Measurements from ENCODE around the gene BPIFA3.

The BPIFA3 gene

DNA sequence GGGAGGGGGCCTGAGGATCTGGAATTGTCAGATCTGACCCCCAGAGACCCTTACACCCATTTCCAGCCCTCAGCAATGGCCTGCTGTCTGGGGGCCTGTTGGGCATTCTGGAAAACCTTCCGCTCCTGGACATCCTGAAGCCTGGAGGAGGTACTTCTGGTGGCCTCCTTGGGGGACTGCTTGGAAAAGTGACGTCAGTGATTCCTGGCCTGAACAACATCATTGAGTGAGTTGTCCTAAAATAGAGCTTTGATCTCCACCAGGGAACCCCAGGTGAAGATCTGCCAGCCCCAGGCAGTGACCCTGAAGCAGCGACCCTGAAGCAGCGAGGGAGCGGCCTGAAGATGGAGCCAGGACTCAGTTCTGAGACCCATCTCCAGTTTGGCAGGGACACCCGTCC is 20.8 kb downstream of the BPIFA3 start:
- no peaks in the 10 kb centered on the region for H3K27me3 ChIP-seq (ENCODE audit: control insufficient read depth, insufficient read depth, low read length)
- DNase-seq (ENCODE audit: low read depth, low spot score) = no peak

DNA sequence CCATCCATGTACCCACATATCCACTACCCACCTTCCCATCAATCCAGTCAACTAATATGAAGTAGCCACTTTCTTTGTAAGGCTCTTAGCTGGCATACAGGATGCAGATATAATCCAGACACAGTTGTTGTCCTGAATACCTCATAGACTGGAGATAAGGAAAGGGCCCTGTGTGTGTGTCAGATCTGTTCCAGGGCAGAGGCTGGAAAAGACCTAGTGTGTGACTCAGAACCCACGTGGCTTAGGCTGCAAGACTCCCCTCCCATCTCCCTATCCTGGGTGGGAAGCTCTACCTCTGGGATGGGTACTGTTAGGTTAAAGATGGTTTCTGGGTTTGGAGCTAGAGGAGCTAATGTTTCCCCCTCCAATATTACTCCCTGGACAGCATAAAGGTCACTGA is 22.3 kb downstream of the BPIFA3 start:
- no peaks in the 10 kb centered on the region for H3K9me3 ChIP-seq (ENCODE audit: control insufficient read depth, insufficient read depth, low read length)
- H3K36me3 ChIP-seq (ENCODE audit: control insufficient read depth, insufficient read depth, low read length) = no peaks in the 10 kb centered on the region
- no peak overlapping the region for H3K4me3 ChIP-seq (ENCODE audit: low read length)
- H3K27me3 ChIP-seq (ENCODE audit: control insufficient read depth, insufficient read depth, low read length) = no peaks in the 10 kb centered on the region
- no peak overlapping the region for H3K27ac ChIP-seq (ENCODE audit: low read length)
- DNase-seq (ENCODE audit: low read depth, low spot score) = no peak
- no CpG with 5 or more reads among the region's 1 CpG for WGBS (ENCODE audit: insufficient coverage, insufficient read length)
- no peaks in the 10 kb centered on the region for H3K4me1 ChIP-seq (ENCODE audit: control insufficient read depth, insufficient read depth, low read length)

More for the DNA sequence above, 20.8 kb downstream of the BPIFA3 start:
- no peaks in the 10 kb centered on the region for H3K36me3 ChIP-seq (ENCODE audit: control insufficient read depth, insufficient read depth, low read length)
- WGBS (ENCODE audit: insufficient coverage, insufficient read length) = no CpG with 5 or more reads among the region's 6 CpGs
- H3K4me1 ChIP-seq (ENCODE audit: control insufficient read depth, insufficient read depth, low read length) = no peaks in the 10 kb centered on the region
- H3K4me3 ChIP-seq (ENCODE audit: low read length) = no peak overlapping the region
- H3K27ac ChIP-seq (ENCODE audit: low read length) = no peak overlapping the region
- no peaks in the 10 kb centered on the region for H3K9me3 ChIP-seq (ENCODE audit: control insufficient read depth, insufficient read depth, low read length)

- Histone ChIP-seq H3K36me3 (ENCODE audit: control insufficient read depth, insufficient read depth, low read length) (no peaks in the 10 kb centered on the region), H3K4me3 (ENCODE audit: low read length) (no peak overlapping the region), H3K27me3 (ENCODE audit: control insufficient read depth, insufficient read depth, low read length) (no peaks in the 10 kb centered on the region), H3K27ac (ENCODE audit: low read length) (no peak overlapping the region), H3K4me1 (ENCODE audit: control insufficient read depth, insufficient read depth, low read length) (no peaks in the 10 kb centered on the region), H3K9me3 (ENCODE audit: control insufficient read depth, insufficient read depth, low read length) (no peaks in the 10 kb centered on the region)
- no peak for DNase-seq (ENCODE audit: low read depth, low spot score)
- WGBS (ENCODE audit: insufficient coverage, insufficient read length) = 100% methylated on average over 1 of the region's 4 CpGs
Observed at GRCh38 chr20:33239979-33240736, 23.0 kb downstream of the BPIFA3 start.

GRCh38 chr20:33240923-33241322 is 23.8 kb downstream of the BPIFA3 start:
- H3K27ac ChIP-seq (ENCODE audit: low read length) = no peak overlapping the region
- WGBS (ENCODE audit: insufficient coverage, insufficient read length) = no CpG with 5 or more reads among the region's 5 CpGs
- H3K27me3 ChIP-seq (ENCODE audit: control insufficient read depth, insufficient read depth, low read length) = no peaks in the 10 kb centered on the region

DNA sequence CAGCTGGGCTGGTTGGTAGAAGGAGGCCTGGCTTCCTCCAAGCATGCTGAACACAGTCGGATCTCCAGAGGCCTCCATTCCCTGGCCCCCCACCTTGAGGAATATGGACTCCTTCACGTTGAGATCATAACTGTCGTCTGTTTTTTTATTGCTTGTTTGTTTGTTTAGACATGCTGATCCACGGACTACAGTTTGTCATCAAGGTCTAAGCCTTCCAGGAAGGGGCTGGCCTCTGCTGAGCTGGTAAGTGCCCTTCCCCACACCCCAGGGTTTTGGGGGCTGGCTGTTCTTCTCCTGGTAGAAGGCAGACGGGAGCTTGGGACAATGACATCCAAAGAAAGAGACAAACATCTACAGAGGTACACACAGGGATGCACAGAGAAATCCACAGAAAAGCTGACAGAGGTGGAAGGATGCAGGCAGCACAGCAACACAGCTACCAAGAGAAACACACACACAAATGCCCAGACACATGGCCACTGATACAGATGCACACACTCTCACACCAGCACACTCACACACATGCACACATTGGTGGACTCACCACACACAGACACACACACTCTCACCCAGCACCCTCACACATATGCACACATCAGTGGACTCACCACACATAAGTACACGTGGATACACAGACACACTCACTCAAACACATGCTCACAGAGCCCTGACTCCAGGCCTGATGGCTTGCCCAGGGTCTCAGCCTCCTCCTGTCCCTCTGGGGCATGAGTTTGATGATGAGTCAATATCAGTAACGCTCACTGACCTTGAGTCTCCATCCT is 25.4 kb downstream of the BPIFA3 start:
- Histone ChIP-seq H3K9me3 (ENCODE audit: control insufficient read depth, insufficient read depth, low read length) (no peaks in the 10 kb centered on the region), H3K27me3 (ENCODE audit: control insufficient read depth, insufficient read depth, low read length) (no peaks in the 10 kb centered on the region), H3K36me3 (ENCODE audit: control insufficient read depth, insufficient read depth, low read length) (no peaks in the 10 kb centered on the region), H3K27ac (ENCODE audit: low read length) (no peak overlapping the region), H3K4me1 (ENCODE audit: control insufficient read depth, insufficient read depth, low read length) (no peaks in the 10 kb centered on the region), H3K4me3 (ENCODE audit: low read length) (no peak overlapping the region)
- WGBS (ENCODE audit: insufficient coverage, insufficient read length) = no CpG with 5 or more reads among the region's 7 CpGs
- DNase-seq (ENCODE audit: low read depth, low spot score) = no peak

More at GRCh38 chr20:33240923-33241322, 23.8 kb downstream of the BPIFA3 start:
- Histone ChIP-seq H3K9me3 (ENCODE audit: control insufficient read depth, insufficient read depth, low read length) (no peaks in the 10 kb centered on the region), H3K4me1 (ENCODE audit: control insufficient read depth, insufficient read depth, low read length) (no peaks in the 10 kb centered on the region), H3K36me3 (ENCODE audit: control insufficient read depth, insufficient read depth, low read length) (no peaks in the 10 kb centered on the region), H3K4me3 (ENCODE audit: low read length) (no peak overlapping the region)
- no peak for DNase-seq (ENCODE audit: low read depth, low spot score)

DNA sequence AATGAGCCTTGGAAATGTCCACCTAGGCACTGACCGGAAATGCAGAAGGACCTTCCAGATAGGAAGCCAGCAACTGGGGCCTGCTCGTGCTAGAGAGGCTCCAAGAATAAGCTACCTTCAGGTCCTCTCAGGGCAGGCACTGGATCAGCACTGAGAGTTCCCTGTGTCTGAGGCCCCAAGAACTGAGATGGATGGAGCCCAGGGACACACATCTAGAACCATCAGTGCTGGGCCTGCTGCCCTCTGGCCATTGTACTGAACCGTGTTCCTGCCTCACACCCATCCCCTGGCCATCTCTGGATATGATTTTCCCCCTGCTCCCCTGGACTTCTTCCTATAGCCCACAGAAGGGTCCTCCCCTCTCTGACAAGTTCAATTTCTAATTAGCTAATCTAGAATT is 28.9 kb downstream of the BPIFA3 start:
- no peaks in the 10 kb centered on the region for H3K27me3 ChIP-seq (ENCODE audit: control insufficient read depth, insufficient read depth, low read length)
- DNase-seq (ENCODE audit: low read depth, low spot score) = no peak
- H3K36me3 ChIP-seq (ENCODE audit: control insufficient read depth, insufficient read depth, low read length) = no peaks in the 10 kb centered on the region
- H3K9me3 ChIP-seq (ENCODE audit: control insufficient read depth, insufficient read depth, low read length) = no peaks in the 10 kb centered on the region
- no peak overlapping the region for H3K4me3 ChIP-seq (ENCODE audit: low read length)
- no peaks in the 10 kb centered on the region for H3K4me1 ChIP-seq (ENCODE audit: control insufficient read depth, insufficient read depth, low read length)
- no peak overlapping the region for H3K27ac ChIP-seq (ENCODE audit: low read length)
- no CpG with 5 or more reads among the region's 3 CpGs for WGBS (ENCODE audit: insufficient coverage, insufficient read length)

- H3K36me3 ChIP-seq (ENCODE audit: control insufficient read depth, insufficient read depth, low read length) = no peaks in the 10 kb centered on the region
- no peak overlapping the region for H3K4me3 ChIP-seq (ENCODE audit: low read length)
- no peaks in the 10 kb centered on the region for H3K27me3 ChIP-seq (ENCODE audit: control insufficient read depth, insufficient read depth, low read length)
- no CpG with 5 or more reads among the region's 1 CpG for WGBS (ENCODE audit: insufficient coverage, insufficient read length)
- H3K9me3 ChIP-seq (ENCODE audit: control insufficient read depth, insufficient read depth, low read length) = no peaks in the 10 kb centered on the region
- no peaks in the 10 kb centered on the region for H3K4me1 ChIP-seq (ENCODE audit: control insufficient read depth, insufficient read depth, low read length)
- H3K27ac ChIP-seq (ENCODE audit: low read length) = no peak overlapping the region
- no peak for DNase-seq (ENCODE audit: low read depth, low spot score)
Observed at GRCh38 chr20:33249456-33249855, 32.3 kb downstream of the BPIFA3 start.

DNA sequence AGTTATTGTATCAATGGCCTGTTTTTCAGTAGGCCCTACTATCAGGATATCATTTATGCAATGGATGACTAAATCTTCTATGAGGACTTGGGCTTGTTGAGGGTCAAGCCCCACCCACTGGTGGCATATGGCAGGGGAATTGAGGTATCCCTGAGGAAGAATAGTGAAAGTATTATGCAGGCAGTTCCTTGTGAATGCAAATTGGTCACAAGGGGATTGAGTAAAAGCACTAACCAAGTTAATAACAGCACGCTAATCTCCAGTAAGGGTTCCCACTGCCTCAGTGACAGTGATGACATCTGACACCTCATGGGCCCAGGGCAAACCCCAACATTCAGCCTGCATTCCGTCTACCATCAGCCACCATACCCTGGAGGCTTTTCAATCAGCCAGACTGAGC is 33.5 kb downstream of the BPIFA3 start:
- Histone ChIP-seq H3K4me1 (ENCODE audit: control insufficient read depth, insufficient read depth, low read length) (no peaks in the 10 kb centered on the region), H3K36me3 (ENCODE audit: control insufficient read depth, insufficient read depth, low read length) (no peaks in the 10 kb centered on the region), H3K27me3 (ENCODE audit: control insufficient read depth, insufficient read depth, low read length) (no peaks in the 10 kb centered on the region), H3K9me3 (ENCODE audit: control insufficient read depth, insufficient read depth, low read length) (no peaks in the 10 kb centered on the region), H3K4me3 (ENCODE audit: low read length) (no peak overlapping the region), H3K27ac (ENCODE audit: low read length) (no peak overlapping the region)
- DNase-seq (ENCODE audit: low read depth, low spot score) = no peak
- no CpG with 5 or more reads among the region's 2 CpGs for WGBS (ENCODE audit: insufficient coverage, insufficient read length)

DNA sequence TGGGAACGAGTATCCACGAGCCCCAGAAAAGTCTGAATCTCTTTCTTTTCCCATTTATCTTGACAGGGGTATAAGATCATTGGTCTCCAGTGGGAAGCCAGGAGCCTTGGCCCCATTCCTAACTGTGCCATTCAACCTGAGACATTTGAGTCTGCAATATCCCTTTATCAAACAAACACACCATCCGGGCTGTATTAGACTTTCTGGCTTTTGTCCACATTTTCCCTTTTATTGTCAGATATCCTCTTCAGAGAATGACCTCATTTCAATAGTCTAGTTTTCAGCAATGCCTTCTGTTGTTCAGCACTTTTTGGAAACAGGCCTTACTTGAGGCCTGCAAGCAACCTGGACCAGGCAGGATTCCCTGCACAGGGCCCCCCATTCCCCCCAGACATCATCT is 34.3 kb downstream of the BPIFA3 start:
- no CpG with 5 or more reads among the region's 3 CpGs for WGBS (ENCODE audit: insufficient coverage, insufficient read length)

GRCh38 chr20:33252460-33252859 is 35.3 kb downstream of the BPIFA3 start:
- no CpG with 5 or more reads among the region's 3 CpGs for WGBS (ENCODE audit: insufficient coverage, insufficient read length)
- H3K4me3 ChIP-seq (ENCODE audit: low read length) = no peak overlapping the region
- no peak for DNase-seq (ENCODE audit: low read depth, low spot score)
- H3K9me3 ChIP-seq (ENCODE audit: control insufficient read depth, insufficient read depth, low read length) = no peaks in the 10 kb centered on the region
- no peaks in the 10 kb centered on the region for H3K36me3 ChIP-seq (ENCODE audit: control insufficient read depth, insufficient read depth, low read length)
- H3K27ac ChIP-seq (ENCODE audit: low read length) = no peak overlapping the region
- no peaks in the 10 kb centered on the region for H3K4me1 ChIP-seq (ENCODE audit: control insufficient read depth, insufficient read depth, low read length)
- no peaks in the 10 kb centered on the region for H3K27me3 ChIP-seq (ENCODE audit: control insufficient read depth, insufficient read depth, low read length)

More for the DNA sequence above, 34.3 kb downstream of the BPIFA3 start:
- H3K36me3 ChIP-seq (ENCODE audit: control insufficient read depth, insufficient read depth, low read length) = no peaks in the 10 kb centered on the region
- no peak overlapping the region for H3K27ac ChIP-seq (ENCODE audit: low read length)
- no peaks in the 10 kb centered on the region for H3K9me3 ChIP-seq (ENCODE audit: control insufficient read depth, insufficient read depth, low read length)
- no peak overlapping the region for H3K4me3 ChIP-seq (ENCODE audit: low read length)
- no peak for DNase-seq (ENCODE audit: low read depth, low spot score)
- H3K4me1 ChIP-seq (ENCODE audit: control insufficient read depth, insufficient read depth, low read length) = no peaks in the 10 kb centered on the region
- H3K27me3 ChIP-seq (ENCODE audit: control insufficient read depth, insufficient read depth, low read length) = no peaks in the 10 kb centered on the region
